Activated T-helper 1 cell treated with anti-CD3 and anti-CD28 coated beads, Interleukin-2, amount 50 U/mL, for 16 hours (primary cell): ENCODE measurements around the gene ADAM12.

Experiments
- DNase-seq, 2 donors: peaks; one replicate each; pipeline ENCODE4 v3.0.0-alpha.2; 2020; ENCODE audit warnings: low read depth in 1 of 2, low spot score in 1 of 2

The ADAM12 gene

GRCh38 chr10:126215746-126216631, 172.3 kb downstream of the ADAM12 start:
- DNase-seq: no peak

GRCh38 chr10:126214679-126215078, 173.6 kb downstream of the ADAM12 start:
- DNase-seq: no peak

- DNase-seq: no peak
These were observed 174.3 kb downstream of the ADAM12 start for GRCh38 chr10:126214021-126214420.

- no peak for DNase-seq
These were observed 175.5 kb downstream of the ADAM12 start for GRCh38 chr10:126212738-126213137.

- DNase-seq: no peak
These were observed 178.1 kb downstream of the ADAM12 start for GRCh38 chr10:126210051-126210651.

GRCh38 chr10:126209451-126209850, 178.8 kb downstream of the ADAM12 start:
- DNase-seq: no peak

GRCh38 chr10:126208726-126209302, 179.5 kb downstream of the ADAM12 start:
- no peak for DNase-seq

- no peak for DNase-seq
These were observed 180.4 kb downstream of the ADAM12 start for GRCh38 chr10:126207851-126208250.

- no peak for DNase-seq
These were observed 180.9 kb downstream of the ADAM12 start for GRCh38 chr10:126207313-126207771.

- DNase-seq: no peak
These were observed 182.6 kb downstream of the ADAM12 start for GRCh38 chr10:126205486-126206205.

- no peak for DNase-seq
These were observed 184.0 kb downstream of the ADAM12 start for GRCh38 chr10:126204320-126204719.

- no peak for DNase-seq
These were observed 184.5 kb downstream of the ADAM12 start for GRCh38 chr10:126203746-126204145.

- DNase-seq: no peak
These were observed 186.7 kb downstream of the ADAM12 start for GRCh38 chr10:126201603-126202002.

GRCh38 chr10:126199221-126199998, 188.9 kb downstream of the ADAM12 start:
- DNase-seq: no peak

GRCh38 chr10:126198681-126199080, 189.6 kb downstream of the ADAM12 start:
- no peak for DNase-seq

- no peak for DNase-seq
These were observed 191.2 kb downstream of the ADAM12 start for GRCh38 chr10:126197036-126197543.

- no peak for DNase-seq
These were observed 192.0 kb downstream of the ADAM12 start for GRCh38 chr10:126196281-126196680.

- DNase-seq: no peak
These were observed 197.1 kb downstream of the ADAM12 start for GRCh38 chr10:126191192-126191591.

- DNase-seq: no peak
These were observed 199.5 kb downstream of the ADAM12 start for GRCh38 chr10:126188679-126189200.

- DNase-seq: no peak
These were observed 200.9 kb downstream of the ADAM12 start for GRCh38 chr10:126187399-126187798.
